Activated T-cell treated with anti-CD3 and anti-CD28 coated beads, Interleukin-2, amount 50 U/mL, for 48 hours (primary cell): ENCODE results near the gene KRT74.
"Not testable (repeated sequence)": the region's sequence is repeated elsewhere in the genome, so short reads cannot be mapped to it uniquely, and the experiment has no call there.

Experiments used
- DNase-seq, 2 experiments: peaks; one replicate each; pipeline ENCODE4 v3.0.0-alpha.2; 2020

KRT74 gene

DNA sequence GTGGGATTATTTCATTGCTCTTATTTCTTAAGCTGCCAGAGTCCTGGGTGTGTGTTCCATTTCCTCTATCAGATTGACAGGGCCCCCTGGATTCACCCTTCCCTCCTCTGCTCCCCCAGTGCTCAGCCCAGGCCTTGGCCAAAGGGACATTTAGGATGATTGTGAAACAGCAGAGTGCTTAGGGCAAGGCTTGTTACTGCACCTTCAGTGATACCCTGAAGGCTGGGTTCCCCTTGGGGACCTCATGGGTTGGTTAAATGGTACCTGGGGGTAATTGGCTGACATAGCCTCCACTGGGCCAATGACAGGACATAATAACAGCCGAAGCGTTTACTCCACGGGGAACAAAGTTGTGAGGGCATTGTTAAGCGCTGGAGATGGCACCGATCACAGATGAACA, 28.9 kb upstream of the KRT74 start:
- DNase-seq = peak; percentile 9 to 12

DNA sequence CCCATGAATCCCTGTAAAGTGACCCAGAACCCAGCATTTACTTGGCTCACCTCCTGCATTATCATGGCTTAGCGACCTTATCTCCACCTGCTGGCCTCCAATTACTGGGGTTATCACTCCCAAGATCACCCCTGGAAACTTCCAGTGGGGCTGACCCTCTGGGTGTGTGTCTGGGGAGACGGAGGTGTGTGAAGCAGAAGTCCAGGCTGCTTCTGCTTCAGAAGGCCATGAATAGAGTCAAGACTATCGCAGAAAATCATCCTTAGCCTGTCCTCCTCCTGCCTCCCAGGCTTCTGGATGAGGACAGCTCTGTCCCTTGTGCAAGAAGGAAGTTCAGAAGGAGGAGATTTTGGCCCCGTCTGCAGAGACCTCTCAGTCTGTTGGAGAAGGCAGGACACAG, 28.0 kb upstream of the KRT74 start:
- peak; percentile 5 to 11 for DNase-seq

DNA sequence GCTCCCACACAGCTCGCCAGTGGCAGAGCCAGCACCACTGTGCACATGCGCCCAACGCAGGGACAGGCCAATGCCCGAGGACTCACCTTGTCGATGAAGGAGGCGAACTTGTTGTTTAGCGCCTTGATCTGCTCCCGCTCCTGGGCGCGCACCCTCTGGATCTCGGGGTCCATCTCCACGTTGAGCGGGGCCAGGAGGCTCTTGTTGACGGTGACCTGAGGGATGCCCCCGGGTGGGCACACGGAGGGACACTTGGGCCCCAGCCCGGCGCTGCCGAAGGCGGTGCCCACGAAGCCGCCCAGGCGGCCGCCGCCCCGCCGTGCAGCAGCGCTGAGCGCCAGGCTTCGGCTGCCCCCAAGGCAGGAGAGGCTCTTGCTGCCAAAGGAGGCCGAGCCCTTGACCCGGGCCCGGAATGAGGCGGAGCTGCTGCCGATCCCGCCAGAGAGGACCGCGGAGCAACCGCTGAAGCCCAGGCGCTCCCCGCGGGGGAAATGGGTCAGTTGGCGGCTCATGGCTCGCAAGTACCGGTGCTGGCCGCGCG, 27.4 kb upstream of the KRT74 start, which contains the start of gene KRT72:
Gene KRT72 (minus strand): TSS at position 523 of the 541 bp plus-strand sequence. CDS start 11 bp downstream, at position 512.
- peak; percentile 7 to 10 for DNase-seq

DNA sequence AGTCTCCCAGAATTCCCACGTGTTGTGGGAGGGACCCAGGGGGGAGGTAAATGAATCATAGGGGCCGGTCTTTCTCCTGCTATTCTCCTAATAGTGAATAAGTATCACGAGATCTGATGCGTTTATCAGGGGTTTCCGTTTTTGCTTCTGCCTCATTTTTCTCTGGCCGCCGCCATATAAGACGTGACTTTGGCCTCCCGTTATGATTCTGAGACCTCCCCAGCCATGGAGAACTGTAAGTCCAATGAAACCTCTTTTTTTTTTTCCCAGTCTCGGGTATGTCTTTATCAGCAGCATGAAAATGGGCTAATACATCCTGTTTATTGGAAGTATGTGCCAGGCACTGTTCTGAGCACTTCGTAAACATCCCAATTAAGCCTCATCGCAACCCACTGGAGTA, 26.8 kb upstream of the KRT74 start:
- DNase-seq = no peak

DNA sequence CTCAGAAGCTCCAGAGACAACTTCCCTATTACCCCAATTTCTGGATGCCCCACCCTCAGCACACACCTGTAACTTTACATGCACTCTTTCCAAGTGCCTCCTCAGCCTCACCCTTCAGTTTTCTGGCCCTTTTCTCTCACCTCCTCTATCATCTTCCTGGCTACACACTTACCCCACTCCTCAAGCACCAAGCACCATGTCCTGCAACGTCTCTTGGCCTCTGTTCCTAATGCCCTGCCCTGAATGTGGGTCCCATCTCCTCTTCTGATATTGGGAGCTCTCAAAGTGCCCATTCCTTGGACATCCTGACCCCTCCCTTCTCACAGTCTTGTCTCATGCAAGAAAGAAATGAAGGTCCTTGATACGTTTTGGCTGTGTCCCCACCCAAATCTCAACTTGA, 26.4 kb upstream of the KRT74 start:
- no peak for DNase-seq

DNA sequence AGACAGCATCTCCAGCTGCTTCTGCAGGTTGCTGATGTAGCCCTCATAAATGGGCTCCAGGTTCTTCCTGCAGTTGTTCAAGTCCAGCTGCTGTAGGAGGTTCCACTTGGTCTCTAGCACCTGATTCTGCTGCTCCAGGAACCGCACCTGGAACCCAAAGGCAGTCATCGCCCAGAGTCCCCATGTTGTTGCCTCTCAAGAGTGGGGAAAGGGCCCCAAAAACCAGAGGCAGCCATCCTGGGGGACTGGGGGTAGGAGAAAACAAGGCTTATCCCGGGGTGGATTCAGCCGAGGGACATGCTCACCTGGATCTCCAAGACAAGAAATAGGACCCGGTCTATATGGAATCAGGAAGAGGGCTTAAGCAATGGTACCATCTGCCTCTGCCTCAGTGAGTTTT, 25.3 kb upstream of the KRT74 start:
- peak in 1 of 2 experiments; percentile 3 for DNase-seq

DNA sequence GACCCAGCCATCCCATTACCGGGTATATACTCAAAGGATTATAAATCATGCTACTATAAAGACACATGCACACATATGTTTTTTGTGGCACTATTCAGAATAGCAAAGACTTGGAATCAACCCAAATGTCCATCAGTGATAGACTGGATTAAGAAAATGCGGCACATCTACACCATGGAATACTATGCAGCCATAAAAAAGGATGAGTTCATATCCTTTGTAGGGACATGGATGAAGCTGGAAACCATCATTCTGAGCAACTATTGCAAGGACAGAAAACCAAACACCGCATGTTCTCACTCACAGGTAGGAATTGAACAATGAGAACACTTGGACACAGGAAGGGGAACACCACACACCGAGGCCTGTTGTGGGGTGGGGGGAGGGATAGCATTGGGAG, 20.6 kb upstream of the KRT74 start:
- not testable (repeated sequence) for DNase-seq

DNA sequence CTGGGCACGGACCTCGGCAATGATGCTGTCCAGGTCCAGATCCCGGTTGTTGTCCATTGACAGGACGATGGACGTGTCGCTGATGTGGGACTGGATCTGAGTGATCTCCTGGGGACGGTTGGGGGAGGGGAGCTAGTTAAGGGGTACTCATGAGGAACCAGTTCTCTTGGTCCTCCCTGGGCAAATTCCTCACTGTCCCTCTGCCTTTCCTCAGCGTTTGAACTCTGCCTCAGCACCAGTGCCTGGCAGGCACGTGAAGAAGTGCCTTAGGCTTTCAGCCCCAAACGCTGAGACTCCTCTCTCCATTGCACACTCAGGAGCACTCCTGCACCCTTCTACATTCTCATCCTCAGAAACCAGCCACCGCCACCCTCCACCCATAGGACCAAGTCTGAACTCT, 17.9 kb upstream of the KRT74 start:
- no peak for DNase-seq

DNA sequence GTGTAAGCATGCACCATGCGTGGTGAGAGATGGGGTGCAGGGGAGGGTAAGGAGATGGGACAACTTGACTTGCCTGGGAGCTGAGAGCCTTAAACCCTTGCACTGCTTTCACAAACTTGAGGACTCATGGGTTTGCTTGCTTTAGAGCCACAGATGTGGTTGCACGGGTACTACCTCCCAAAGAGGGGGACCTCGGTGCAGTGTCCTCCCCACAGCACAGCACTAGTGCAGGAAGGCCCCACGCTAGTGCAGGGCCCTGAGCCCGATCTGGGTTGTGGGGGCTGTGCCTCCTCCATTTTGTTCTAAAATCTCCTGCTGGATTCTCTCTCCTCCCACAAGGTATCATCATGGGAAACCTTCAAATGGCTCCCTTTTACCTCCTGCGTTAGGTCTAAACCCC, 16.4 kb upstream of the KRT74 start:
- no peak for DNase-seq

DNA sequence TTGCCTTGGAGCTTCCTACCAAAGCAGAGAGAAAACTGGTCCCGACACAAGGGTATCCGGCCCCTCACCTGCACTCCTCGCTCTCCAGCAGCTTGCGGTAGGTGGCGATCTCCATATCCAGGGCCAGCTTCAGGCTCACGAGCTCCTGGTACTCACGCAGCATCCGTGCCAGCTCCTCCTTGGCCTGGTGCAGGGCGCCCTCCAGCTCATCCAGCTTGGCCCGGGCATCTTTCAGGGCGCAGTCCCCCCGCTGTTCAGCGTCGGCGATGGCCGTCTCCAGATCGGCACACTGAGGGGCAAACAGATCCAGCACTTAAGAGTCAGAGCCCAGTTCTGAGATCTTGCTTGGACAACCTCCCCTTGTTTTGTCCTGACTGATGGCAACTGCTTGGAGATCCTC, 13.9 kb upstream of the KRT74 start:
- no peak for DNase-seq

DNA sequence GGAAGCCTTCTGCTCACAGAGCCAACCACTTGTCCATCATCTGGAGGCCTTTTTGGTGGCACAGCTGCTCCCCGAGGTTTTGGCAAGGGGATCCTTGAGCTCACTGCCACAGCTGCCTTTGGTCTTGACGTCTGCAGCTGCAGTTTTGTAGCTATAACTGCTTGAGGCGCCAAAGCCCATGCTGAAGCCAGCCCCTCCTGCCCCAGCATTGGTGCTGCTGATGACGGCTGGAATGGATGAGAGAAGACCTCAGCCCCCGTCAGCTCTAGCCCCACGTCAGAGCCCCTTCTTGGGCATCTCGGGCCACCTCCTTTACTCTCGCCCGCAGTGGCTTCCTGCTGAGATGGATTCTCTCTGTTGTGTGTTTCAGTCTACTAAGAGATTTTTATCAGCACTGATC, 12.3 kb upstream of the KRT74 start:
- DNase-seq = peak; percentile 33 to 41

DNA sequence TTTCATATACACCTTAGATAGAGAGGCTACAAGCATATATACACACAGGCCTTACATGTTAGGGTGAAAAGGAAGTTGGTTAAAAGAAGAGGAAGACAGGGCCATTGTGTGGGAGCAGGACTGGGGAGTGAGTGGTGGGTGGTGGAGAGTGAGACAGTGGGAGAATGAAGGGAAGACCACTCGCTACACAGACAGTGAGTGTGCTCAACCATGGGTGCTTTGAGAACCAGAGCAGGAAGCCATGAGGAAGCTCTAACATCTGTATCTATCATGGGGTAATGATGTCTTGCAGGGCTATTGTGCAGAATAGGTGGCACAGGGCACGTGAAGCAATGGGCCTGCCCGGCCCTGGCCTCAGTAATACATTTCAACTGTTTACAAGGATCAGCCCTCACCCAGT, 11.4 kb upstream of the KRT74 start:
- DNase-seq = no peak

DNA sequence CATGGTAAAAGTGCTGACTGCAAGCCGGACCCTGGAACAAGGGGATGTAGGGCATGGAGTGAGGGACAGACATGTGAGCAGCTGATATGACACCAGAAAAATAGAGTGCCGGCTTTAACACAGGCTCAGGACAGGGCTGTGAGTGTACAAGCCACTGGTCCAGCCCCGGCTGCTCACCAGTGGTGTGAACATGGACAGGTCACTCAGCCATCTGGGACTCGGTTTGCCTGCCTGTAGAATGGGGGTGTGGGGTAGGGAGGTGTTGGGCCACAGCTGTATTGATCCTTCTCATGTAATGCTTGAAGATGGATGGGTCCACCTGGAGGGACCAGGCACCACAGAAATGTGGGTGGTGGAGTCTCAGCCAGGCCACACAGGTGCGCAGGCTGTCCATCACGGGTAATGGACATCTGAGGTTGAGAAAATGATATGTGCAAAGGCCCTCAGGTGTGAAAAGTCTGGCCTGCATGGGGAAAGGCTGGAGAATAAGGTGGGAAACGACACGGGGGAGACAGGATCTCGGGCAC, 10.6 kb upstream of the KRT74 start:
- DNase-seq = no peak

DNA sequence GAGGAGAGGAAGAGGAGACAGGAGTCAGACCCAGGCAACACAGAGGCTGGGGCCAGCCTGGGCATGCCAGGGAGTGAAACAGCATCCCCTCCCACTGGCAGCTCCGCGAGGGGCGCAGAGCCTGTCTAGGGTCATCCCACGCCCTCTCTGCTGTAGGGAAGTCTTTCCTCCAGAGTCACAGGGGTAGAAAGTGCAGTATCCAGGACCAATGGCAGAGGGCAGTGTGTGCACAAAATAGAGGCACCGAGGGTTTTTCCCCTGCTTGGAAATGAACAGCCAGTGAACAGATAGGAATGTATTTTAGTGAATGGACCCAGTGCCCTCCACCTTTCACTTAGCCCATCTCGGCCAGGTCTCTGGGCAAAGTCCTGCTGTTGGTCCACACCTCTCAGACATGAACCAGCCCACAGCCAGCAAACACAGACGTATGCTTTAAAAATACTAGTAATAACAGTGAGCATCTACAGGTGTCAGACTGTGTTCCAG, 9.4 kb upstream of the KRT74 start:
- DNase-seq = peak; percentile 78 to 81

DNA sequence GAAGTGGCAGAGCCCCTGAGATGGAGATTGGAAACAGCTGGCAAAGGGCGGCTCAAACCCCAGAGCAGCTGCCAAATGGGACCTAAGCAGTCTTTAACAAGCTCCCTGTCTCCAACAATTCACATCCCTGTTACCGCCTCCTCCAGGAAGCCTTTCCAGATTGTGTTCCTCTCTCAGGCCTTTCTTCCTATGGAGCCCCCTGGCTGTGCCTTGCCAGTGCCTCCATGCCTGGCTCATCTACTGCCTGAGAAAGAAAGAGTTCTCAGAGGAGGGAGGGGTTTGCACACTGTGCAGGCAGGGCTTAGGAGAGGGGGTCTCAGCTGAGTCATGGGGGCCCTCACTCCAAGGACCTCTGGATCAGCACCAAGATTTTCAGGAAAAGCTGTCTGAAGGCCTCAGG, 8.8 kb upstream of the KRT74 start:
- no peak for DNase-seq

DNA sequence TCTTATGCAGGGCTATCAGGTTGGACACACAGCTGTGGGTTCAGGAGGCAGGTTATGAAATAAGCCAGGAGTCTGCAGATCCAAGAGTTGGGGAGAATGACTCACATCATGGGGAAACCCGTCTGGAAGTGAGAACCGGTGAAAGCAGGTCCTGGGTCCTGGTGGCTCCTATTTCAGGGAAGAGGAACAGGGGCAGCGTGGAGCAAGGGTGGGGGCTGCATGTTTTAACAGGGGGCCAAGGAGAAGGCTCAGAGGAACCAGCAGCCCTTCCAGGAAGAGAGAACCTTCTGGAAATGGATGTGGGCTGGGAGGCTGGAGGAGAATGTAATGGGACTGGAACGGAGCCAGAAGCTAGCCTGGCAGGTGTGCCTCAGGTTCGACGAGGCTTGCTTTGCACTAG, 7.8 kb upstream of the KRT74 start:
- no peak for DNase-seq

DNA sequence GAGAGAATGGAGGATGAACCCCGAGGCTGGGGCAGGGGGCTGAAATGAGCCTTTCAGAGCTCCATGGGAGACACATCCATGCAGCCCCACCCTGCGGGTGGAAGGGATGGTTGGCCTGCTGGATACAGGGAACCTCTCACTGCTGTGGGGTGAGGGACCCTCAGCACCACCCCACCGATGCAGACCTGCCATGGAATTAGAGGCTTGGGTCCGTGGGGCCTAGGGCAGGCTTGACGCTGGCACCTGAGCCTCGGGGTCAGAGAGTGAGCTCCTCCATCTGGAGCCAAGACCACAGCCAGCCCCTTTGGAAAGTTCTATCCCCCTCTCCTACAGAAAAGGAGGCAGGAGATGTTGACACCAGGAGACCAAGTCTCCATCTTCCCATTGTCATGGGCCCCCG, 7.4 kb upstream of the KRT74 start:
- no peak for DNase-seq

DNA sequence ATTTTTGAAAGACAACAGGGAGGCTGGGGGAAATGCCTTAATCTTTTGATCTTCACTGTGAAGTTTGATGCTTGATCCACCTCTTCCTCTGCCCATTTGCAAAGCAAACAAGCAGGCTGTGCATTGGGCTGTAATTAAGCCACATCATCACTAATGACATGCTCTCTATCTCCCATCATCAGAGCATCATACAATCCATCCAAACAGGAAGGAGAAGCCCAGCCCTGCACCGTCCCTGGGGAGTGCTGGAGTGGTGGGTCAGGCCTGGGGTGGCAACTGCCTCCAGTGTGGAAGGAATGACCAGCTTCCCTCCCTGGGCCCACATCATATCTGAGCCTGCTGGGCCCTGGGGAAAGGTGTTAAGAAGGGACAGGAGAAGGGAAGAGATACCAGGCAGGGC, 6.9 kb upstream of the KRT74 start:
- DNase-seq = no peak

DNA sequence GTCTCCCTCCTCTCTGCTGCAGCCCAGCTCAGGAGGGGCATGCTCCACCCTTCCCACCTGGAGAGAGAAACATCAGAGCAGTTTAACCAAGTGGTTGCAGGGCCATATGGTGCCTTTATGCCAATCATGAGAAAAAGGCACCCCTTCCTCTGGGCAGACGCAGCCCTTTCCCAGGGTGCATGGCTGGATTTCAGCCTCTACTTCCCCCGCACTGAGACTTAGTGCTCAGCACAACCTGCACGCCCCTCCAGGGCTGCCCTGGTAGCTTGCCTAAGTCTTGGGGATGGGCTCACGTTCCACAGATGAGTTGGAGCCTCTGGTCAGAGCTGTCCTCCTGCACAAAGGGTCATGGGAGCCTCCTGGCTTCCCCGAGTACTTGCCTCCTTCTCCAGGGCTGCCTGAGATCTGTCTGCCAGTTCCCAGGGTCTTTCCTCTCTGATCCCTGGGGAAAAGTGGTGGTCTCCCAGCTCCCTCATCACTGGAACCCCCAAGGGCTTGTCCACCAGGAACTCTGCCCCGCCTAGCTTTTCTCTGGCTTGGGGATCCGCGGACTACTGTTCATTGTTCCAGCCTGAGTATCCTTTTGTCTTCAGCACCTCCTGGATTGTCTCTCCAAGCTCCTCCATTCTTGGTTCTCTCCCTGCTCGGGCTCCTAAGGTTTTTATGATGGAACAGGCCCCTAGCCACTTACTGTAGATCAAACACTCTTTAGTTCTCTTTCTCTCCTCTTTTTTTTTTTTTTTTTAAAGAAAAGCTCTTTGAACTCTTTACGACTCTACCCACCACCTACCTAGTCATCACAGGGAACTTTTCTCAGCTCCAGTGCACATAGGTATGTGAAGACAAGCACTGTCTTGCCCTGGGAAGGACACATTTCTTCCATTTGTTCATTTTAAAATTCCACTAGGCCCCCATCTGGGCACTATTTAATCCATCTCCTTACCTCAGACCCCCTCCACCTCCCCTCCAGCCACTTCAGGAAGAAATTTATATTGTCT, 6.1 kb upstream of the KRT74 start:
- no peak for DNase-seq

DNA sequence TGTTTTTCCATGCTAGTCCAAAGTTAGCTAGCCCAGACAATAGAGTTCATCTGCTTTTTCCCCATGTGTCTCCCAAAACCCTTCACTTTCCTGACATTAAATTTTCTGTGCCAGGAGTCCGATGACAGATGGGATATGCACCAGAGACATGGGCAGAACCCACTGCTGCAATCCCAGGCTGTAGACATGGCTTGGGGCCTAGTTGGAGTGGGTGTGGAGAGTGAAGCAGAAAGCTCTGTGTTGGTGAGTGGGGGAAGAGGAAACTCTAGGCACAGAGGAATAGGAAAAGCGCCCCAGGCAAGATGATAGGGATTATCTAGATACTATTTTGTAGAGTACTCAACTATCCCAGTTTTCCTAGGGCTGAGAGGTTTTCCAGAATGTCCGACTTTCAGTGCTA, 4.8 kb upstream of the KRT74 start:
- no peak for DNase-seq

DNA sequence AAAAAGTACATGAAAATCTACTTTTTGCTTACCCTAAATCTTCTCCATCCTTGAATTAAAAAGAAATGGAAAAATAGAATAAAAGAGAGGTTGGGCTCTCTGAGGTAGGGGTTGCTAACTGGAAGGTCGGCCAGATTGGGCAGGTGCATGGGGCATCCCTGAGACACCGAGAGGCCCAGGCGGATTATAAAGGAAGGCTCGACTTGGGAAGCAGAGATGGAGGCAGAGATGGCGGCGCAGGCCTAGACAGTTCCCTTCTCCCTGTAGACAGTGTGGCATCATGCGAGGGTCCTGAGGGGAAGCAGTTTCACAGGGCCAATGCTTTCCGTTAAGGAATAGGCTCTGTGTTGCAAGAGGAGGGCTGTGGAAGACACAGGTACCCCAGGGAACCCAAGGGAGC, 3.7 kb upstream of the KRT74 start:
- DNase-seq = no peak

DNA sequence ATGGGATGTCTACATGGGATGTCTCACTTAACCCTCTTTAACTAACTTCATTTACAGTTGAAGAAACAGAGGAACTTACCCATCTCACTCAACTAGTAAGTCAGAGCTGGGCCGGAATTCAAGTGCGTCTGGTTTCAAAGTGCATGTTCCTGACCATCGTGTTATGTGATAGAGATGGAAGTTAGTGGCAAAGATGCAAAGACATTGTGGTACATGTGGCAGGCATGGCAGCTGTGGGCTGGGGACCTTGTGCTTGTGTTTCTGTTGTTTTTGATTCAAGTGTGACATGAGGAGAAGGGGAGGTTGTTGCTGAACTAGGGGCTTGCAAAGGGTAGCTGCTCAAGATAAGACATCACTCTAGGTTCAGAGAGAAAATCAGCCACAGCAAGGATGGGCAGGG, 2.3 kb upstream of the KRT74 start:
- no peak for DNase-seq

DNA sequence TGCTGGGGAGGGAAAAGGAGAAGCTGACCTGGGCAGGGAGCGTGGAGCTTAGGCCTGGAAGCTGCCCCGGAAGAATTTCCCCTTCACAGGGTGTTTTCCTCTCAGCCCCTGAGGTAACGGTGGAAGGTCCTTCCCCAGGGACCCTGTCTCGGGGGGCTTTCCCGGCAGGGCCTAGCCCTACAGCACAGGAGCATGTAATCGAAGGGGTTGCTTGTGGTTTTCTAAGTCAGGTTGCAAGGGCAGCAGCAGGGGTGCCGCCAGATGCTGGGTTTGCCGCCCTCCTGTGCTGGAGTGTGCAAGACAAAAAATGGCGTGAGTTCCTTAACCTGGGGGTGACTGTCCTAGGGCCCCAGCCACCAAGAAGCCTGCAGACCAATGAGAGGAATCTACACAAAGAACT, 1.6 kb upstream of the KRT74 start:
- no peak for DNase-seq

DNA sequence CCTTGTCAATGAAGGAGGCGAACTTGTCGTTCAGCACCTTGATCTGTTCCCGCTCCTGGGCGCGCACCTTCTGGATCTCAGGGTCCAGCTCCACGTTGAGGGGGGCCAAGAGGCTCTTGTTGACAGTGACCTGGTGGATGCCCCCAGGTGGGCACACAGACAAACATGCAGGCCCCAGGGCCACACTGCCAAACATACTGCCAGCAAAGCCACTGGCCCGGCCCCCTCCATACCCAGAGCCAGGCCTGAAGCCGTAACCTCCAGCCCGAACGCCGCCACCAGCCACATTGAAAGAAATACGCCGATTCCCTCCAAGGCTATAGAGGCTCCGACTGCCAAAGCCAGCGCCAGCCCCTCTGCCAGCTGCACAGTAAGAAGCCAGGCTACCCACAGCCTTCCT, 337 bp downstream of the KRT74 start:
- DNase-seq = no peak
